ENCODE results near the gene BCKDHA.

GRCh38 chr19:41392775-41393174 is 4.8 kb upstream of the BCKDHA start:
- TF ChIP-seq POLR2AphosphoS5 (IDR thresholded peaks at IDR 0.05): no peak
- no peak for TF ChIP-seq CTCF (IDR thresholded peaks at IDR 0.05)
- TF ChIP-seq POLR2A (IDR thresholded peaks at IDR 0.05): no peak

Data from prostate gland (tissue), 2 donors.